ENCODE results near the gene KDM2B. TPM values are rescaled to one million over a fixed set of nuclear protein-coding genes. Genes with fewer than 3 reads are reported as not detected.
A peak's percentile ranks its signal among the peaks of the same experiment; 100 is the strongest.

KDM2B gene
- polyA plus RNA-seq, 2 of the 4 experiments (the other 2 are of a cell fraction): 10.4 to 18.4 TPM

DNA sequence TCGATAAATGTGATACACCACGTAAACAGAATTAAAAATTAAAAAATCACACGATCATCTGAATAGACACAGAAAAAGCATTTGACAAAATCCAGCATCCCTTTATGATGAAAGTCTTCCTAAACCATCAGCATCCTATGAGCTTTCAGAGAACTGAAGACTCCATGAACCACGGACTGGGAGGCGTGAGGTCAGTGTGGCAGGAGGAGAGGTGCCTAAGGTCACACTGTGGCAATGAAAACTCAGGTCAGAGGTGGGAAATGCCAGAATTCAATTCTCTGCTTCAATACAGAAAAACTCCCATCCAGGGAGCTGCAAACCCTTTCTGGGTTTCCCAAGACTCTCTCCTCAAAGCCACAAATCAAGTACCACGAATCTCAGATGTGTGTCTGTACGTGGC lies 51.6 kb downstream of the KDM2B start (continued):
- TF ChIP-seq, protein P1, sequence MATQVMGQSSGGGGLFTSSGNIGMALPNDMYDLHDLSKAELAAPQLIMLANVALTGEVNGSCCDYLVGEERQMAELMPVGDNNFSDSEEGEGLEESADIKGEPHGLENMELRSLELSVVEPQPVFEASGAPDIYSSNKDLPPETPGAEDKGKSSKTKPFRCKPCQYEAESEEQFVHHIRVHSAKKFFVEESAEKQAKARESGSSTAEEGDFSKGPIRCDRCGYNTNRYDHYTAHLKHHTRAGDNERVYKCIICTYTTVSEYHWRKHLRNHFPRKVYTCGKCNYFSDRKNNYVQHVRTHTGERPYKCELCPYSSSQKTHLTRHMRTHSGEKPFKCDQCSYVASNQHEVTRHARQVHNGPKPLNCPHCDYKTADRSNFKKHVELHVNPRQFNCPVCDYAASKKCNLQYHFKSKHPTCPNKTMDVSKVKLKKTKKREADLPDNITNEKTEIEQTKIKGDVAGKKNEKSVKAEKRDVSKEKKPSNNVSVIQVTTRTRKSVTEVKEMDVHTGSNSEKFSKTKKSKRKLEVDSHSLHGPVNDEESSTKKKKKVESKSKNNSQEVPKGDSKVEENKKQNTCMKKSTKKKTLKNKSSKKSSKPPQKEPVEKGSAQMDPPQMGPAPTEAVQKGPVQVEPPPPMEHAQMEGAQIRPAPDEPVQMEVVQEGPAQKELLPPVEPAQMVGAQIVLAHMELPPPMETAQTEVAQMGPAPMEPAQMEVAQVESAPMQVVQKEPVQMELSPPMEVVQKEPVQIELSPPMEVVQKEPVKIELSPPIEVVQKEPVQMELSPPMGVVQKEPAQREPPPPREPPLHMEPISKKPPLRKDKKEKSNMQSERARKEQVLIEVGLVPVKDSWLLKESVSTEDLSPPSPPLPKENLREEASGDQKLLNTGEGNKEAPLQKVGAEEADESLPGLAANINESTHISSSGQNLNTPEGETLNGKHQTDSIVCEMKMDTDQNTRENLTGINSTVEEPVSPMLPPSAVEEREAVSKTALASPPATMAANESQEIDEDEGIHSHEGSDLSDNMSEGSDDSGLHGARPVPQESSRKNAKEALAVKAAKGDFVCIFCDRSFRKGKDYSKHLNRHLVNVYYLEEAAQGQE (IDR thresholded peaks at IDR 0.05): no peak
- TF ChIP-seq HEYL (CRISPR knock-in tag; IDR thresholded peaks at IDR 0.05): no peak
- TF ChIP-seq HOXA7 (CRISPR knock-in tag; IDR thresholded peaks at IDR 0.05): no peak

DNA sequence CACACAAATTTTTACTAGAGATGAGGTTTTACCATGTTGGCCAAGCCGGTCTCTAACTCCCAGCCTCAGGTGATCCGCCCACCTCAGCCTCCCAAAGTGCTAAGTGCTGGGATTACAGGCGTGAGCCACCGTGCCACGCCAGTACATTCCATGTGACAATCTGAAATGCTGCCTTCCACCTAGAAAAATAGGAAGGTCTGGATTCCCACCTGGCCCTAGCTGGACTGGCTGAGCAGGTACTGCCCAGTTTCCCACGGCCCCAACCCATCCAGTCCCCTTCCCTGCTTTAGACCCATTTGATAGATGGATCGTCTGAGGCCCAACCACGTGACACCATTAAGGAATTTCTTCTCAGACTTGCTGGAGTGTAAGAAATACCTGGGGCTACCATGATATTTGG lies 55.4 kb downstream of the KDM2B start:
- H3K9me3 ChIP-seq: no peaks in the 10 kb centered on the region
- CTCF ChIA-PET: interaction anchor here (1.9 to 3.7 kb wide), 2 partner anchors 27 to 31 kb away, joined by 9 to 15 read pairs; no protein-coding TSS in a partner anchor
- ATAC-seq: no peak
- H3K4me2 ChIP-seq: no peak overlapping the region
- 91% methylated on average over 8 of the region's 8 CpGs for WGBS (ENCODE audit: missing lambda C conversion rate)
- H3K4me3 ChIP-seq: no peak overlapping the region
- DNase-seq (ENCODE audit: low read depth in 1 of 2, low spot score in 1 of 2): no peak
- no peak for FAIRE-seq
- peaks cover 2% of the 10 kb centered on the region for H3K4me1 ChIP-seq
- TF ChIP-seq, protein P2, sequence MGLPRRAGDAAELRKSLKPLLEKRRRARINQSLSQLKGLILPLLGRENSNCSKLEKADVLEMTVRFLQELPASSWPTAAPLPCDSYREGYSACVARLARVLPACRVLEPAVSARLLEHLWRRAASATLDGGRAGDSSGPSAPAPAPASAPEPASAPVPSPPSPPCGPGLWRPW (IDR thresholded peaks at IDR 0.05): no peak
- TF ChIP-seq TP53 (CRISPR knock-in tag; IDR thresholded peaks at IDR 0.05): no peak
- TF ChIP-seq HOXA7 (CRISPR knock-in tag; IDR thresholded peaks at IDR 0.05): no peak
- no peak for TF ChIP-seq NFE2L2 (conservative IDR thresholded peaks at IDR 0.05; ENCODE audit: low read length)
- no peak for TF ChIP-seq HDAC2 (IDR thresholded peaks at IDR 0.05)
- no peak for TF ChIP-seq FOXS1 (CRISPR knock-in tag; IDR thresholded peaks at IDR 0.05)
- no peak for TF ChIP-seq HEYL (CRISPR knock-in tag; IDR thresholded peaks at IDR 0.05)
- no peak for TF ChIP-seq RNF2 (IDR thresholded peaks at IDR 0.05; ENCODE audit: borderline replicate concordance, low read depth)
- TF ChIP-seq EHF (CRISPR knock-in tag; IDR thresholded peaks at IDR 0.05): no peak
- no peak for TF ChIP-seq MYC (IDR thresholded peaks at IDR 0.05; ENCODE audit: borderline replicate concordance, low read length)
- TF ChIP-seq BHLHE40 (IDR thresholded peaks at IDR 0.05; ENCODE audit: low read depth, low read length): no peak
- TF ChIP-seq JUNB (IDR thresholded peaks at IDR 0.05): no peak
- TF ChIP-seq, protein P3, sequence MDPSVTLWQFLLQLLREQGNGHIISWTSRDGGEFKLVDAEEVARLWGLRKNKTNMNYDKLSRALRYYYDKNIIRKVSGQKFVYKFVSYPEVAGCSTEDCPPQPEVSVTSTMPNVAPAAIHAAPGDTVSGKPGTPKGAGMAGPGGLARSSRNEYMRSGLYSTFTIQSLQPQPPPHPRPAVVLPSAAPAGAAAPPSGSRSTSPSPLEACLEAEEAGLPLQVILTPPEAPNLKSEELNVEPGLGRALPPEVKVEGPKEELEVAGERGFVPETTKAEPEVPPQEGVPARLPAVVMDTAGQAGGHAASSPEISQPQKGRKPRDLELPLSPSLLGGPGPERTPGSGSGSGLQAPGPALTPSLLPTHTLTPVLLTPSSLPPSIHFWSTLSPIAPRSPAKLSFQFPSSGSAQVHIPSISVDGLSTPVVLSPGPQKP (IDR thresholded peaks at IDR 0.05; ENCODE audit: low read depth, low read length): no peak
- no peak for TF ChIP-seq ZNF302 (CRISPR knock-in tag; IDR thresholded peaks at IDR 0.05)
- no peak for TF ChIP-seq CHD2 (IDR thresholded peaks at IDR 0.05; ENCODE audit: low read length, partially characterized antibody)
- no peak for TF ChIP-seq MAZ (IDR thresholded peaks at IDR 0.05; ENCODE audit: borderline replicate concordance, low read depth, low read length)
- TF ChIP-seq FOSL2 (IDR thresholded peaks at IDR 0.05): no peak
- TF ChIP-seq FOSL2 (CRISPR knock-in tag; IDR thresholded peaks at IDR 0.05): no peak
- no peak overlapping the region for H3K27ac ChIP-seq
- POLR2A ChIA-PET: no interaction called here

DNA sequence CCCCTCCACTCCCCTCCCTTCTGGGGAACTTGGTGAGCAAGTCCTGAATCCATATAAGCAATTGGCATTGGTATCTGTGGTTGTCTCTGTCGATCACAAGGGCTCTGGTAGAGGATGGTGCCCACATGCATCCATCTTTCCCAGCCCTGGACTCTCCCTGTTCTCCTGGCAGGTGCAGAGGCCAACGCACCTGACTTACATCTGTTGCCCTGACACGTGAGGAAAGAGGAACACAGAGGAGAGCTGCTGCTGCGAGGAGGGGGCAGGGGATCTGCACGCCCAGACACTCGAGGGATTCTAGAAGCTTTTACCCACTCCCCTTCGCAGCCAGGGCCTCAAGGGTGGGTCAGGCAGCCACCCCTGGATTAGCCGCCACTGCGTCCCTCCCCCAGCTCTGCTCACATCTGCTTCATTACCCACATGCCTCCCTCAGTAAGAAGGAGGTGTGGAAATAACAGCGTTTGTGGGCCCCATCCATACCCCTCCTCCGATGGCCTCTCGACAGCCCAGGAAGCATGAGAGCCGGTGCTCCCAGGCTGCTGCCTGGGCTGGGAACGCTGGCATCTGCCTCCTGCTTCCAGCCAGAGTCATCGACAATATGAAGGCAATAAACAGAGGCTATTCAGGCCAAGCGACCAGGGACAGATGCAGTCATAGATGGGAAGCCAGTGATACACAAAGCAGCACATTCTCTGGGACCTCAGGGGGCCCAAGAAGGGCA lies 56.5 kb downstream of the KDM2B start:
- 69% methylated on average over 16 of the region's 16 CpGs for WGBS (ENCODE audit: missing lambda C conversion rate)
- H3K4me1 ChIP-seq: no peaks in the 10 kb centered on the region
- peak in 1 of 2 experiments; percentile 15; a peak in 2 of 6 replicates for ATAC-seq
- no peak overlapping the region for H3K4me2 ChIP-seq
- H3K27ac ChIP-seq: no peak overlapping the region
- H3K9me3 ChIP-seq: no peaks in the 10 kb centered on the region
- H3K4me3 ChIP-seq: no peak overlapping the region
- ChIA-PET POLR2A (no interaction called here), CTCF (interaction anchor here (1.0 to 1.2 kb wide), 2 partner anchors 24 to 28 kb away, joined by 4 to 5 read pairs; no protein-coding TSS in a partner anchor)
- no peak for FAIRE-seq
- DNase-seq (ENCODE audit: low read depth in 1 of 2, low spot score in 1 of 2): no peak
- TF ChIP-seq JUNB (IDR thresholded peaks at IDR 0.05): no peak
- no peak for TF ChIP-seq SREBF2 (IDR thresholded peaks at IDR 0.05)
- no peak for TF ChIP-seq MAFK (IDR thresholded peaks at IDR 0.05; ENCODE audit: partially characterized antibody)
- TF ChIP-seq HOXB5 (CRISPR knock-in tag; IDR thresholded peaks at IDR 0.05): no peak
- TF ChIP-seq EHF (CRISPR knock-in tag; IDR thresholded peaks at IDR 0.05): no peak
- TF ChIP-seq ZC3H11A (IDR thresholded peaks at IDR 0.05): no peak
- no peak for TF ChIP-seq PHF8 (IDR thresholded peaks at IDR 0.05; ENCODE audit: borderline replicate concordance, low read depth)
- TF ChIP-seq KDM5A (IDR thresholded peaks at IDR 0.05): no peak
- TF ChIP-seq, protein P4, sequence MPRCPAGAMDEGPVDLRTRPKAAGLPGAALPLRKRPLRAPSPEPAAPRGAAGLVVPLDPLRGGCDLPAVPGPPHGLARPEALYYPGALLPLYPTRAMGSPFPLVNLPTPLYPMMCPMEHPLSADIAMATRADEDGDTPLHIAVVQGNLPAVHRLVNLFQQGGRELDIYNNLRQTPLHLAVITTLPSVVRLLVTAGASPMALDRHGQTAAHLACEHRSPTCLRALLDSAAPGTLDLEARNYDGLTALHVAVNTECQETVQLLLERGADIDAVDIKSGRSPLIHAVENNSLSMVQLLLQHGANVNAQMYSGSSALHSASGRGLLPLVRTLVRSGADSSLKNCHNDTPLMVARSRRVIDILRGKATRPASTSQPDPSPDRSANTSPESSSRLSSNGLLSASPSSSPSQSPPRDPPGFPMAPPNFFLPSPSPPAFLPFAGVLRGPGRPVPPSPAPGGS (IDR thresholded peaks at IDR 0.05): no peak
- TF ChIP-seq ZFP36 (IDR thresholded peaks at IDR 0.05; ENCODE audit: borderline replicate concordance, partially characterized antibody): no peak
- TF ChIP-seq CBX2 (IDR thresholded peaks at IDR 0.05; ENCODE audit: borderline replicate concordance, low read depth): no peak
- TF ChIP-seq ZSCAN20 (CRISPR knock-in tag; IDR thresholded peaks at IDR 0.05): no peak
- TF ChIP-seq EHMT2 (IDR thresholded peaks at IDR 0.05; ENCODE audit: low read depth): no peak
- TF ChIP-seq HOXB13 (CRISPR knock-in tag; IDR thresholded peaks at IDR 0.05; ENCODE audit: low read depth): no peak
- no peak for TF ChIP-seq HOXA7 (CRISPR knock-in tag; IDR thresholded peaks at IDR 0.05)
